Smooth muscle cell (in vitro differentiated cells): ENCODE data around the gene HAUS7. TPM values are rescaled to one million over a fixed set of nuclear protein-coding genes. Genes with fewer than 3 reads are reported as not detected.

Experiments
- DNase-seq: peaks from one replicate; lab custom pipeline; 2025; ENCODE audit not compliant: unreplicated experiment; lab: John Stamatoyannopoulos, UW
- H2AFZ ChIP-seq: fragments of 200-600 bp; sonication (generic); 2 replicates; pipeline ENCODE4 v1.6.0; 2016; ENCODE audit warnings: antibody characterized with exemption, low read depth, mild to moderate bottlenecking
- H3F3A ChIP-seq: fragments of 200-600 bp; sonication (generic); 2 replicates; pipeline ENCODE4 v1.6.0; 2017; ENCODE audit warnings: antibody characterized with exemption, low read depth
- H3K27ac ChIP-seq: fragments of 200-600 bp; sonication (generic); 2 replicates; pipeline ENCODE4 v1.5.1; 2016; ENCODE audit warnings: low read depth, mild to moderate bottlenecking
- H3K27me3 ChIP-seq: fragments of 200-600 bp; sonication (generic); 2 replicates; pipeline ENCODE4 v1.6.1; 2016; ENCODE audit warnings: low read depth, mild to moderate bottlenecking
- H3K36me3 ChIP-seq: fragments of 200-600 bp; sonication (generic); 2 replicates; pipeline ENCODE4 v1.5.1; 2016; ENCODE audit warnings: low read depth
- H3K4me1 ChIP-seq: fragments of 200-600 bp; sonication (generic); 2 replicates; pipeline ENCODE4 v1.5.1; 2016; ENCODE audit warnings: low read depth
- H3K4me2 ChIP-seq: fragments of 200-600 bp; sonication (generic); 2 replicates; pipeline ENCODE4 v1.6.0; 2016; ENCODE audit warnings: mild to moderate bottlenecking
- H3K4me3 ChIP-seq: fragments of 200-600 bp; sonication (generic); 2 replicates; pipeline ENCODE4 v1.5.1; 2016; ENCODE audit warnings: mild to moderate bottlenecking
- H3K79me2 ChIP-seq: fragments of 200-600 bp; sonication (generic); 2 replicates; pipeline ENCODE4 v1.6.0; 2016; ENCODE audit warnings: low read depth, mild to moderate bottlenecking
- H3K9ac ChIP-seq: fragments of 200-600 bp; sonication (generic); 2 replicates; pipeline ENCODE4 v1.6.0; 2016; ENCODE audit warnings: low read depth
- H3K9me3 ChIP-seq: fragments of 200-600 bp; sonication (generic); replicated peaks from 2 replicates; pipeline ENCODE4 v1.5.1; 2016; ENCODE audit warnings: low read depth
- H4K20me1 ChIP-seq: fragments of 200-600 bp; sonication (generic); 2 replicates; pipeline ENCODE4 v1.6.0; 2016; ENCODE audit warnings: low read depth
- WGBS: methylation state at CpG from one replicate; pipeline ENCODE4 v1.1.7; 2016; ENCODE audit warnings: low lambda C conversion rate; 5-methylcytosine and 5-hydroxymethylcytosine counted together
- polyA plus RNA-seq: library from polyadenylated mRNA; unstranded; fragments of >200 nt; fragmentation: Nextera tagmentation; extraction: Ambion mirVana; gene quantifications from 2 replicates; pipeline ENCODE4 v1.2.1, GENCODE V29; 2016
- total RNA-seq: library from RNA; depleted of rRNA; stranded (reverse); fragments of >200 nt; gene quantifications from 2 replicates; pipeline ENCODE4 v1.2.3, GENCODE V29; 2014
- TF ChIP-seq, protein P1 (sequence below): fragments of 200-600 bp; sonication (generic); IDR thresholded peaks from 2 replicates; pipeline ENCODE4 v1.5.1; 2017; ENCODE audit warnings: borderline replicate concordance, mild to moderate bottlenecking, antibody characterized with exemption; ENCODE audit not compliant: insufficient read depth, poor library complexity, severe bottlenecking

Gene HAUS7
- total and polyA plus RNA-seq, 2 experiments from 2014 or later = 18.5 to 27.4 TPM

GRCh38 chrX:153456161-153456560 is 14.2 kb downstream of the HAUS7 start:
- H3K27me3 ChIP-seq = no peaks in the 10 kb centered on the region
- 89% methylated on average over 12 of the region's 12 CpGs for WGBS
- H3K79me2 ChIP-seq = no peaks in the 10 kb centered on the region
- H3K9ac ChIP-seq = no peak overlapping the region
- DNase-seq = no peak
- H3K4me3 ChIP-seq = no peak overlapping the region
- H3K27ac ChIP-seq = no peak overlapping the region
- TF ChIP-seq, protein P1, sequence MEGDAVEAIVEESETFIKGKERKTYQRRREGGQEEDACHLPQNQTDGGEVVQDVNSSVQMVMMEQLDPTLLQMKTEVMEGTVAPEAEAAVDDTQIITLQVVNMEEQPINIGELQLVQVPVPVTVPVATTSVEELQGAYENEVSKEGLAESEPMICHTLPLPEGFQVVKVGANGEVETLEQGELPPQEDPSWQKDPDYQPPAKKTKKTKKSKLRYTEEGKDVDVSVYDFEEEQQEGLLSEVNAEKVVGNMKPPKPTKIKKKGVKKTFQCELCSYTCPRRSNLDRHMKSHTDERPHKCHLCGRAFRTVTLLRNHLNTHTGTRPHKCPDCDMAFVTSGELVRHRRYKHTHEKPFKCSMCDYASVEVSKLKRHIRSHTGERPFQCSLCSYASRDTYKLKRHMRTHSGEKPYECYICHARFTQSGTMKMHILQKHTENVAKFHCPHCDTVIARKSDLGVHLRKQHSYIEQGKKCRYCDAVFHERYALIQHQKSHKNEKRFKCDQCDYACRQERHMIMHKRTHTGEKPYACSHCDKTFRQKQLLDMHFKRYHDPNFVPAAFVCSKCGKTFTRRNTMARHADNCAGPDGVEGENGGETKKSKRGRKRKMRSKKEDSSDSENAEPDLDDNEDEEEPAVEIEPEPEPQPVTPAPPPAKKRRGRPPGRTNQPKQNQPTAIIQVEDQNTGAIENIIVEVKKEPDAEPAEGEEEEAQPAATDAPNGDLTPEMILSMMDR = no peak
- no peaks in the 10 kb centered on the region for H3K9me3 ChIP-seq
- H3K36me3 ChIP-seq = no peaks in the 10 kb centered on the region
- no peaks in the 10 kb centered on the region for H3K4me1 ChIP-seq
- H4K20me1 ChIP-seq = no peaks in the 10 kb centered on the region
- H3F3A ChIP-seq = no peaks in the 10 kb centered on the region
- no peak overlapping the region for H2AFZ ChIP-seq
- H3K4me2 ChIP-seq = no peak overlapping the region

DNA sequence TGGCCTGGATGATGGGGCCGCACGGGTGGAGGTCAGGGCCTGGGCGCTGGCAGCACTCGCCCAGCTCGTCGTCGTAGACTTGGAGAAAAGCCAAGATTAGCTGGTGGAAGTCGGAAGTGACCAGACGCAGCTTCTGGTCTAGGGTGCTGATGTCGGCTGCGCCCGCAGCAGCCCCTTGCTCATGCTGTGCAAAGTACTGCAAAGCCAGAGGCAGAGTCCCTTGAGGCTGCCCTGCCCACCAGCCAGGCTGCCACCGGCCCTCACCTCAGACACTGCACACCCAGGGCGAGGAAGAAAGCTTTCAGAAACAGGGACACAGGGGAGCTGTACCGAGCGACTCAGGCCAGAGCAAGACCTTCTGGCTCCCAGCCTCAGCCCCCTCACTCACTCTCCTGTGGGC is 14.8 kb downstream of the HAUS7 start:
- no peak overlapping the region for H3K9ac ChIP-seq
- no peak overlapping the region for H3K27ac ChIP-seq
- no peak overlapping the region for H2AFZ ChIP-seq
- WGBS = 91% methylated on average over 16 of the region's 16 CpGs
- H4K20me1 ChIP-seq = no peaks in the 10 kb centered on the region
- no peak for DNase-seq
- H3F3A ChIP-seq = no peaks in the 10 kb centered on the region
- no peaks in the 10 kb centered on the region for H3K79me2 ChIP-seq
- no peaks in the 10 kb centered on the region for H3K27me3 ChIP-seq
- no peak overlapping the region for H3K4me2 ChIP-seq
- no peaks in the 10 kb centered on the region for H3K4me1 ChIP-seq
- H3K9me3 ChIP-seq = no peaks in the 10 kb centered on the region
- no peak overlapping the region for H3K4me3 ChIP-seq
- no peaks in the 10 kb centered on the region for H3K36me3 ChIP-seq
- TF ChIP-seq, protein P1 = no peak

DNA sequence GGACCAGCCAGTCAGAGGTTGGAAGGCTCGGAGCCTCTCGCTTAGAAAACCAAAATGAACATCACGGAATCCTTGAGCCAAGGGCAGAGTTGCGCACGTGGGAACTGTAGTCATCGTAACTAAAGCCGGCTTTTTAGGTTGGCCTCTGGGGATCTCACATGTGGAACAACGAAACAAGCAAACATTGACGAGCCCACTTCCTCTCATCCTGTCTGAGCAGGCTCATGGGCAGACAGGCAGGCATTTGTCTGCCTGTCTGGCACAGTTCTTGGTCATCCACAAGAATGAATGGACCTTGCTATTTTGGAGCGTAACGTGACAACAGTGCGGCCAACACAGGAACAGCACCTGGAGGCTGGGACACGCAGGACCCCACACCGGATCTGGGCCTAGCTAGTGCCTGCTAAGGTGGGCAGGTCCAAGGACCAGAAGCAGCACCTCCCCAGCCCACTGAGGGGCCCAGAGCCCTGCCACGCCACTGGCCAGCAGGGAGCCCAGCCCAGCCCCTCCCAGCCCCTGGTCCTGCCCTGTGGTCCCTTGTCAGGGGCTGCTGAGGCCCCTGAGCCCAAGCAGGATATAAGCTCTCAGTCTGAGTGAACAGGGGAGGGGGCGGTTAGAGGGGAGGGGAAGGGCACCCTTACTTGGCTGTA is 15.3 kb downstream of the HAUS7 start:
- Histone ChIP-seq H3K27ac (no peak overlapping the region), H3K4me1 (no peaks in the 10 kb centered on the region), H3K79me2 (no peaks in the 10 kb centered on the region), H4K20me1 (no peaks in the 10 kb centered on the region), H2AFZ (no peak overlapping the region), H3K36me3 (no peaks in the 10 kb centered on the region), H3K9ac (no peak overlapping the region), H3K4me3 (no peak overlapping the region), H3K4me2 (no peak overlapping the region), H3K9me3 (no peaks in the 10 kb centered on the region), H3K27me3 (no peaks in the 10 kb centered on the region), H3F3A (no peaks in the 10 kb centered on the region)
- WGBS = 91% methylated on average over 14 of the region's 16 CpGs
- no peak for DNase-seq
- TF ChIP-seq, protein P1 = no peak

GRCh38 chrX:153450949-153451277 is 19.5 kb downstream of the HAUS7 start:
- TF ChIP-seq, protein P1 = no peak
- Histone ChIP-seq H4K20me1 (no peaks in the 10 kb centered on the region), H3K27me3 (no peaks in the 10 kb centered on the region), H3K27ac (no peak overlapping the region), H3K4me1 (no peaks in the 10 kb centered on the region), H3K9ac (no peak overlapping the region), H3K36me3 (no peaks in the 10 kb centered on the region), H3K9me3 (no peaks in the 10 kb centered on the region), H2AFZ (no peak overlapping the region), H3K4me2 (no peak overlapping the region), H3K4me3 (no peak overlapping the region), H3K79me2 (no peaks in the 10 kb centered on the region), H3F3A (no peaks in the 10 kb centered on the region)
- 92% methylated on average over 8 of the region's 8 CpGs for WGBS
- DNase-seq = no peak
